DND-41 (cell line): Measurements from ENCODE around the gene SLC6A19.

ENCODE experiments used
- EZH2 ChIP-seq: IDR thresholded peaks from 3 replicates; pipeline ENCODE4 v1.6.1; 2012; ENCODE audit warnings: borderline replicate concordance, low read depth, mild to moderate bottlenecking, moderate library complexity, low read length, inconsistent platforms; ENCODE audit not compliant: severe bottlenecking
- TF ChIP-seq, protein P1 (sequence below): IDR thresholded peaks from 2 replicates; pipeline ENCODE4 v1.5.1; 2012; ENCODE audit warnings: borderline replicate concordance, low read length, moderate library complexity, mild to moderate bottlenecking; ENCODE audit not compliant: poor library complexity, severe bottlenecking; ENCODE audit errors: extremely low read depth

DNA sequence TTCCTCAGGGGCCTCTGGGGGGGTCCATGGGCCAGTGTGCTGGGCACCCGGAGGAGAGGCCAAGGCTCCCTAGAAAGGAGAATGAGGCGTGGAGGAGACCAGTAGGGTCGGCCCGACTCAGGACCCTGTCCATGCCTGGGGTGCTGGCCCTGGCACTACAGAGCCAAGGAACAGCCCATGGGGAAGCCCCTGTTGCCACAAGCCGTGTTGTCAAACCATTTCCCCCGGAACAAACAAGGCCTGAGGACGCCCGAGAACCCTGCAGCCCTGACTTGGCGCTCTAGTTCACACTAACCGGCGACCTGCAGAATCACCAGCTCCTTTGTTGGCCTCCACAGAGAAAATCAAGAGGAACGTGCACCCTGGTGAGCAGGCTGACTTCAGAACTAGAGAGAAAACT lies 48.0 kb upstream of the SLC6A19 start:
- TF ChIP-seq, protein P1, sequence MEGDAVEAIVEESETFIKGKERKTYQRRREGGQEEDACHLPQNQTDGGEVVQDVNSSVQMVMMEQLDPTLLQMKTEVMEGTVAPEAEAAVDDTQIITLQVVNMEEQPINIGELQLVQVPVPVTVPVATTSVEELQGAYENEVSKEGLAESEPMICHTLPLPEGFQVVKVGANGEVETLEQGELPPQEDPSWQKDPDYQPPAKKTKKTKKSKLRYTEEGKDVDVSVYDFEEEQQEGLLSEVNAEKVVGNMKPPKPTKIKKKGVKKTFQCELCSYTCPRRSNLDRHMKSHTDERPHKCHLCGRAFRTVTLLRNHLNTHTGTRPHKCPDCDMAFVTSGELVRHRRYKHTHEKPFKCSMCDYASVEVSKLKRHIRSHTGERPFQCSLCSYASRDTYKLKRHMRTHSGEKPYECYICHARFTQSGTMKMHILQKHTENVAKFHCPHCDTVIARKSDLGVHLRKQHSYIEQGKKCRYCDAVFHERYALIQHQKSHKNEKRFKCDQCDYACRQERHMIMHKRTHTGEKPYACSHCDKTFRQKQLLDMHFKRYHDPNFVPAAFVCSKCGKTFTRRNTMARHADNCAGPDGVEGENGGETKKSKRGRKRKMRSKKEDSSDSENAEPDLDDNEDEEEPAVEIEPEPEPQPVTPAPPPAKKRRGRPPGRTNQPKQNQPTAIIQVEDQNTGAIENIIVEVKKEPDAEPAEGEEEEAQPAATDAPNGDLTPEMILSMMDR = no peak
- no peak for TF ChIP-seq EZH2
